ENCODE data around the gene ARHGAP5. TPM values are rescaled to one million over a fixed set of nuclear protein-coding genes. Genes with fewer than 3 reads are reported as not detected.

ARHGAP5 gene
- total and polyA plus RNA-seq, 9 donors = 20.6 to 206 (median 139) TPM

- no peak for TF ChIP-seq POLR2A (IDR thresholded peaks at IDR 0.05)
- no peak for TF ChIP-seq CTCF (IDR thresholded peaks at IDR 0.05)
- no peak for TF ChIP-seq EP300 (IDR thresholded peaks at IDR 0.05)
- WGBS, 3 donors = 79 to 96% (median 94%) methylated on average over 4 of the region's 4 CpGs
Observed at GRCh38 chr14:32049361-32050088, 27.6 kb upstream of the ARHGAP5 start.

GRCh38 chr14:32050878-32051277 lies 26.2 kb upstream of the ARHGAP5 start:
- no peak for DNase-seq
- H3K27ac ChIP-seq = no peak overlapping the region
- H3K9me3 ChIP-seq = no peaks in the 10 kb centered on the region
- TF ChIP-seq POLR2A (IDR thresholded peaks at IDR 0.05) (no peak), CTCF (IDR thresholded peaks at IDR 0.05) (no peak), EP300 (IDR thresholded peaks at IDR 0.05) (no peak)
- H3K36me3 ChIP-seq = no peaks in the 10 kb centered on the region
- no peak overlapping the region for H3K4me3 ChIP-seq
- H3K4me1 ChIP-seq (ENCODE audit: insufficient read depth) = no peaks in the 10 kb centered on the region
- intact Hi-C loops (cut with DNase I) = no loop called here
- H3K27me3 ChIP-seq = no peaks in the 10 kb centered on the region

More at GRCh38 chr14:32049361-32050088, 27.6 kb upstream of the ARHGAP5 start:
- intact Hi-C loops (cut with DNase I) = no loop called here
- DNase-seq = no peak
- Histone ChIP-seq H3K36me3 (no peaks in the 10 kb centered on the region), H3K27ac (no peak overlapping the region), H3K9me3 (no peaks in the 10 kb centered on the region), H3K27me3 (no peaks in the 10 kb centered on the region), H3K4me3 (no peak overlapping the region), H3K4me1 (ENCODE audit: insufficient read depth) (no peaks in the 10 kb centered on the region)

- 91 to 94% (median 93%) methylated on average over 5 of the region's 5 CpGs for WGBS, 3 donors
- Histone ChIP-seq H3K36me3 (no peaks in the 10 kb centered on the region), H3K4me3 (no peak overlapping the region), H3K4me1 (ENCODE audit: insufficient read depth) (no peaks in the 10 kb centered on the region), H3K9me3 (no peaks in the 10 kb centered on the region), H3K27ac (no peak overlapping the region), H3K27me3 (no peaks in the 10 kb centered on the region)
- TF ChIP-seq POLR2A (IDR thresholded peaks at IDR 0.05) = no peak
- TF ChIP-seq EP300 (IDR thresholded peaks at IDR 0.05) = no peak
- no peak for TF ChIP-seq CTCF (IDR thresholded peaks at IDR 0.05)
- intact Hi-C loops (cut with DNase I) = no loop called here
- DNase-seq = no peak
Observed at GRCh38 chr14:32054536-32054935, 22.6 kb upstream of the ARHGAP5 start.

- no peak for DNase-seq
- no peaks in the 10 kb centered on the region for H3K4me1 ChIP-seq (ENCODE audit: insufficient read depth)
- H3K27ac ChIP-seq = no peak overlapping the region
- no peak overlapping the region for H3K4me3 ChIP-seq
- TF ChIP-seq POLR2A (IDR thresholded peaks at IDR 0.05) = no peak
- no peak for TF ChIP-seq EP300 (IDR thresholded peaks at IDR 0.05)
- TF ChIP-seq CTCF (IDR thresholded peaks at IDR 0.05) = no peak
- H3K27me3 ChIP-seq = no peaks in the 10 kb centered on the region
- no peaks in the 10 kb centered on the region for H3K36me3 ChIP-seq
- intact Hi-C loops (cut with DNase I) = no loop called here
- no peaks in the 10 kb centered on the region for H3K9me3 ChIP-seq
- WGBS, 3 donors = 50 to 96% (median 94%) methylated on average over 2 of the region's 2 CpGs
Observed at GRCh38 chr14:32055175-32055574, 21.9 kb upstream of the ARHGAP5 start.

Measured in ovary (tissue), 9 donors.